VCaP (cell line): Measurements from ENCODE around the gene CAMSAP1.

Experiments used
- H3K27ac ChIP-seq: fragments of 450-650 bp; 2 replicates; pipeline ENCODE4 v1.5.1; 2017
- CTCF ChIP-seq: fragments of 450-650 bp; conservative IDR thresholded peaks from 2 replicates; pipeline ENCODE4 v1.5.1; 2017; ENCODE audit warnings: mild to moderate bottlenecking, moderate library complexity

The CAMSAP1 gene

DNA sequence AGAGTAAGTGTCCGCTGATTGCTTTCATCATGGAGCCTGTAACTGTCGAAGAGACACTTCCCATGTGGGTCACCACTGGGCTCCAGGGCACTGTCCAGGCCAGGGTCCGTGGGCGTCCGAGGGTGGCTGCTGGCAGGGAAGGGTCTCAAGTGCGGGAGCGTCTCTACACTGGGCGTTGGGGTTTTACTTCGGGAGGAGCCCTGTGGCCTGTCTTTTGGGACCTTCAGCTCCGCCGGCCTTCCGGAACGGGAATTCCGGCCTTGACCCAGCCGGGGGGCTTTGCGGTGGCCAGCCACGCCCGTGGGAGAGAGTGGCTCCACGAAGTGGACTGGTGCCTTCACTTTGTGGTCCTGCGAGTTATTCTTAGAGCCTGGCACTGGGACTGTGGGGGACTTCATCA, 86.2 kb downstream of the CAMSAP1 start:
- no peak overlapping the region for H3K27ac ChIP-seq
- no peak for TF ChIP-seq CTCF

DNA sequence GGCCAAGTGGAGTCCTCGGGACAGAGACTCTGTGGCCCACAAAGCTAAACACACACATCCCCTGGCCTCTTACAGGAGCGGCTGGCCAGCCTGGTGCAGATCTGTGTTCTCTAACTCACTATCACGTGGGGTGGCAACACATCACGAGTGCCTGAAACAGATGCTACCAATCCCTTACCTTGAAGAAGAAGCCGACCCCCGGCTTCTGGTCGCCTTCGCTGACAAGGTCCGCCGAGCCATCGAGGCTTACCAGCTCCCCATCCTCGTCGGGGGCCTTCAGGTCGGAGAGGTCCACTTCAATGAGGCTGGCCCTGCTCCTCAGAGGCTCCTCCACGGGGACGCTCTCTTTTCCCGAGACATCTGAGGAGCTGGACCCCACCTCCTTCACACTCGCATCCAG, 86.7 kb downstream of the CAMSAP1 start:
- TF ChIP-seq CTCF: no peak
- H3K27ac ChIP-seq: no peak overlapping the region

DNA sequence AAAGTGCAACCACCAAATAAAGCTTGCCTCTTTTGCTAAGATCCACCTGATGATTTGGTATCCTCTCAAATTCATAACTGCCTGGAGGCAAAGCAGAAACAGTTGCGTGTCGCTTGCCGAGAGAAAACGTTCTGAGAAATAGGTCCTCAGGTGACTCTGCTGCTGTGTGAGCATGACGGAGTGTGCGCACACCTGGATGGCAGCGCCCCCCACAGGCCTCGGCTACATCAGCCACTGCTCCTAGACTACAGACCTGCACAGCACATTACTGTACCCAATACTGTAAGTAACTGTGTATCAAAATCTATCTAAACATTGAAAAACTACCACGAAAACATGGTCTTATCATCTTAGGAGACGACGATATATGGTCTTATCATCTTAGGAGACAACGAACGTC, 87.4 kb downstream of the CAMSAP1 start:
- no peak overlapping the region for H3K27ac ChIP-seq
- peak; percentile 37 for TF ChIP-seq CTCF

GRCh38 chr9:135818718-135819475, 88.4 kb downstream of the CAMSAP1 start:
- TF ChIP-seq CTCF: no peak
- H3K27ac ChIP-seq: no peak overlapping the region

GRCh38 chr9:135817951-135818717, 89.2 kb downstream of the CAMSAP1 start:
- TF ChIP-seq CTCF: no peak
- no peak overlapping the region for H3K27ac ChIP-seq

GRCh38 chr9:135816651-135816970, 90.7 kb downstream of the CAMSAP1 start:
- no peak for TF ChIP-seq CTCF
- no peak overlapping the region for H3K27ac ChIP-seq

DNA sequence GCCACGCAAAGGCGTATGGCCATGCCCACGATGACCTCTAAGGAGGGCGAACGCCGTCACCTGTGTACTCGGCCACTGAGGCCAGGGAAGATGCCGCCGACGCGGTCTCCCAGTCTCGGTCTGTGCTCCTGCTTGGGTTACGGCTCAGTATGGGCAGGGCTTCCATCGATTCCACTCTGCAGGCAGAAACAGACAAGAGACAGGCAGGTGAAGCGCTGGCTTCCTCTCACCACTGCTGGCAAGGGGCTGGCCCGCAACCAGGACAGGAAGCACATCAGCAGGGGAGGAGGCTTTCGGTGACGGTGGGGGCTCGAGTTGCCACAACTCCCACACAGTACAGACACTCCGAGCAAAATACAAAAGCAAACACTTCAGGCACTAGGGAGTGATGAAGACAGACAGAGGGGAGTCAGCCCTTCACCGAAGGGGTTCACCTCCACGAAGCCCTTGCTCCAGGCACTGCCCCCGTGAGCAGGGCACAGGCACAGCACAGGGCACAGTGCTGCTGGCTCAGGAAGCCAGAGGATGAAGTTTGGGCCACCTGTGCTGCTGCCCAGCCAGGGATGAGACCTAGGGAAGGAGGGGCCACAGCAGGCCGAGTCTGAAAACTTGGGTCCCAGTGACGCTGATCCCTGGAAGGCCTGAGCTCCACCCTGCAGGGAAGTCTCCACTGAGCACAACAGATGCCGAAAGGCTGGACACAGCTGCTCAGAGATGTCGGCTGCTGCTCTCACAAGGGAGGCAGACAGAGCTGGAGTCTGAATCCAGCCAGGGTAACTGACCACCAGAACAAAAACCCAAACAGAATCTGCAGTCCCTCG, 91.3 kb downstream of the CAMSAP1 start:
- H3K27ac ChIP-seq: no peak overlapping the region
- TF ChIP-seq CTCF: no peak
